KMS-11 (cell line): ENCODE data around the gene ARHGAP11A.

Experiments
- H2AFZ ChIP-seq: fragments of 200-600 bp; sonication (generic); 2 replicates; pipeline ENCODE4 v1.6.1; 2016; ENCODE audit warnings: antibody characterized with exemption, mixed run types, low read depth
- H3K27ac ChIP-seq: fragments of 200-600 bp; sonication (generic); 2 replicates; pipeline ENCODE4 v1.6.1; 2016; ENCODE audit warnings: mild to moderate bottlenecking, mixed run types
- H3K27me3 ChIP-seq: fragments of 200-600 bp; sonication (generic); 2 replicates; pipeline ENCODE4 v1.6.1; 2017; ENCODE audit warnings: mild to moderate bottlenecking, low read depth, mixed run types, moderate library complexity; ENCODE audit not compliant: insufficient read depth
- H3K36me3 ChIP-seq: fragments of 200-600 bp; sonication (generic); 2 replicates; pipeline ENCODE4 v1.6.1; 2017; ENCODE audit warnings: mild to moderate bottlenecking, mixed run types; ENCODE audit not compliant: insufficient read depth
- H3K4me1 ChIP-seq: fragments of 200-600 bp; sonication (generic); 2 replicates; pipeline ENCODE4 v1.6.1; 2016; ENCODE audit warnings: mild to moderate bottlenecking, low read depth, mixed run types; ENCODE audit not compliant: poor library complexity, severe bottlenecking
- H3K4me2 ChIP-seq: fragments of 200-600 bp; sonication (generic); 2 replicates; pipeline ENCODE4 v1.7.0; 2016; ENCODE audit warnings: mild to moderate bottlenecking, mixed run types
- H3K4me3 ChIP-seq: fragments of 200-600 bp; sonication (generic); IDR thresholded peaks from 2 replicates; pipeline ENCODE4 v1.6.1; 2017; ENCODE audit warnings: low read depth, low read length, mixed read lengths; ENCODE audit not compliant: insufficient read depth
- H3K79me2 ChIP-seq: fragments of 200-600 bp; sonication (generic); 2 replicates; pipeline ENCODE4 v1.6.1; 2016; ENCODE audit warnings: low read depth, mixed run types; ENCODE audit not compliant: insufficient read depth
- H3K9ac ChIP-seq: fragments of 200-600 bp; sonication (generic); 2 replicates; pipeline ENCODE4 v1.6.1; 2016; ENCODE audit warnings: mild to moderate bottlenecking, mixed run types
- H4K20me1 ChIP-seq: fragments of 200-600 bp; sonication (generic); 2 replicates; pipeline ENCODE4 v1.6.1; 2016; ENCODE audit warnings: mild to moderate bottlenecking, mixed run types; ENCODE audit not compliant: insufficient read depth
- TF ChIP-seq, protein P1 (sequence below): fragments of 200-600 bp; sonication (generic); conservative IDR thresholded peaks from 2 replicates; pipeline ENCODE4 v1.6.1; 2017; ENCODE audit warnings: low read depth, mild to moderate bottlenecking, antibody characterized with exemption, low read length, moderate library complexity, mixed read lengths

Gene ARHGAP11A

DNA sequence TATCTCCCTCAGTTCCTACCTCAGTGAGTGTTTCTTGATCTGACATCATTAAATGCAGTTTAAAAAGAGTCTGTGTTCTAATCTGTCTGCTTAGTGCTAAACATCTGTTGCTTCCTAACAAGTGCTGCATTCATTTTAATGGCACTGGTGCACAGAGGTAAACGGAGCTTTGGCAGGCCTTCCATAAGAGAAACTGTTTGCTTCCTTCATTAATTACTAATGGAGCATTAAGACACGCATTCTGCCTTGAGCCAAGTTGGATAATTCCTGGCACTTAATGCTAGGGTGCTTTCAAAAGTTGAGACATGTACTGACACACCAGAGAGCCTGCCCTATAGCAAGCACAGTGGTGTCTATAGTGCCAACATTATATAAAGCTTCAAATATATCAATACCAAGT is 60.9 kb downstream of the ARHGAP11A start:
- Histone ChIP-seq H3K4me3 (no peak overlapping the region), H2AFZ (no peak overlapping the region), H3K9ac (no peak overlapping the region), H3K79me2 (no peaks in the 10 kb centered on the region), H3K36me3 (no peaks in the 10 kb centered on the region), H4K20me1 (no peaks in the 10 kb centered on the region), H3K4me2 (no peak overlapping the region), H3K27me3 (no peaks in the 10 kb centered on the region), H3K27ac (no peak overlapping the region), H3K4me1 (no peaks in the 10 kb centered on the region)
- TF ChIP-seq, protein P1, sequence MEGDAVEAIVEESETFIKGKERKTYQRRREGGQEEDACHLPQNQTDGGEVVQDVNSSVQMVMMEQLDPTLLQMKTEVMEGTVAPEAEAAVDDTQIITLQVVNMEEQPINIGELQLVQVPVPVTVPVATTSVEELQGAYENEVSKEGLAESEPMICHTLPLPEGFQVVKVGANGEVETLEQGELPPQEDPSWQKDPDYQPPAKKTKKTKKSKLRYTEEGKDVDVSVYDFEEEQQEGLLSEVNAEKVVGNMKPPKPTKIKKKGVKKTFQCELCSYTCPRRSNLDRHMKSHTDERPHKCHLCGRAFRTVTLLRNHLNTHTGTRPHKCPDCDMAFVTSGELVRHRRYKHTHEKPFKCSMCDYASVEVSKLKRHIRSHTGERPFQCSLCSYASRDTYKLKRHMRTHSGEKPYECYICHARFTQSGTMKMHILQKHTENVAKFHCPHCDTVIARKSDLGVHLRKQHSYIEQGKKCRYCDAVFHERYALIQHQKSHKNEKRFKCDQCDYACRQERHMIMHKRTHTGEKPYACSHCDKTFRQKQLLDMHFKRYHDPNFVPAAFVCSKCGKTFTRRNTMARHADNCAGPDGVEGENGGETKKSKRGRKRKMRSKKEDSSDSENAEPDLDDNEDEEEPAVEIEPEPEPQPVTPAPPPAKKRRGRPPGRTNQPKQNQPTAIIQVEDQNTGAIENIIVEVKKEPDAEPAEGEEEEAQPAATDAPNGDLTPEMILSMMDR, result no peak

DNA sequence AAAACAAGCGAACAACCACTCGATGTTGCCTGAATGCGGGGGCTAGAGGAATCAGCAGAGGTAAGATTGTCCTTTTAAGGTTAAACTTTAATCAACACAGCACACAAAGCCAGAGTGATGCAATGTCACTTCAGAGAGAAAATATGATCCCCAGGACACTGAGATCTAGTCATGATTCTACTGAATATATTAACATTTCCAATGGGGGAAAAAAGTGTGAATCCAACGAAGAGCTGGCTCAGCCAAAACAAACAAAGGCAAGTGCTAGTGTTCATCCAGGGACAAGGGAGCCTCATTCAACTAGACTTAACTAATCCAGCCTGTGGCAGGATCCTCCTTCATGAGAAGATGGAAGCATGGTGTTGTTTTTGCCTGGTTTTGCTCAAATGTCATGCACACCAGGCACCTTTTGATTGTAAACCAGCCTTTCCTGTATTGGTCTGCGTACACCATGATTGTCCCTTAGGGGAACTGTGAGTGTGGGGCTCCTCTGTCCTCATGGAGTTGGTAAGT is 62.0 kb downstream of the ARHGAP11A start:
- Histone ChIP-seq H3K27me3 (no peaks in the 10 kb centered on the region), H3K9ac (no peak overlapping the region), H3K4me2 (no peak overlapping the region), H4K20me1 (no peaks in the 10 kb centered on the region), H3K4me3 (no peak overlapping the region), H3K79me2 (no peaks in the 10 kb centered on the region), H3K27ac (no peak overlapping the region), H3K4me1 (no peaks in the 10 kb centered on the region), H3K36me3 (no peaks in the 10 kb centered on the region), H2AFZ (no peak overlapping the region)
- TF ChIP-seq, protein P1, result no peak

DNA sequence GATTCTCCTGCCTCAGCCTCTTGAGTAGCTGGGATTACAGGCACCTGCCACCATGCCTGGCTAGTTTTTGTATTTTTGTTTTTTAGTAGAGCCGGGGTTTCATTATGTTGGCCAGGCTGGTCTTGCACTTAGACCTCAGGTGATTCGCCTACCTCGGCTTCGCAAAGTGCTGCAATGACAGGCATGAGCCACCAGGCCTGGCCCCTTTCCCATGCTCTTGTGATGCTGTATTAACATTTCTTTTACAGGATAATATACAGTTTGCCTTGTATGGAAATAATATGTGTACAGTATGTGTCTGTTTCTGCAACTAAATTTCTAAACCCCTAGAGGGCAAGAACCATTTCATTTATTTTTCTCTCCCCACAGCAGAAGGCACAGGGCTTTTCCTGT is 64.0 kb downstream of the ARHGAP11A start:
- Histone ChIP-seq H3K79me2 (no peaks in the 10 kb centered on the region), H3K27me3 (no peaks in the 10 kb centered on the region), H3K36me3 (no peaks in the 10 kb centered on the region), H4K20me1 (no peaks in the 10 kb centered on the region), H3K4me2 (no peak overlapping the region), H2AFZ (no peak overlapping the region), H3K9ac (no peak overlapping the region), H3K27ac (no peak overlapping the region), H3K4me1 (no peaks in the 10 kb centered on the region), H3K4me3 (no peak overlapping the region)
- TF ChIP-seq, protein P1, result no peak

DNA sequence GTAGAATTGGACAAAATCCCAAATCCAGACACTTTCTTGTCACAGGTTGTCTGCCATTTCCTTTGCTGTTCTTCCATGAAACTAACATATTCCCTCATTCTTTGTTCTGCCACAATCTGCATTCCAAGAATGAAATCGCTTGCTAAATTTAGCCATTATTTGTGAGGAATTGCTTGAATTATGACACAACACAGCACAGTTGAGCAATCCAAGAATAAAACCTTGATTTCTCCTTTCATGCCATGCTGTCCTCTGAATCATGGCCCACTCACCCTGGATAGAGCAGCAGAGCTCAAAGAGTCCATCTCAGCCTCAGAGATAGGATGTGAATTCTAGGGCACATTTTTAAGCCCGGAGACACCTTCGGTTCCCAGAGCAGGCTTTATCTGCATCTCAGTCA is 67.3 kb downstream of the ARHGAP11A start:
- no peak overlapping the region for H3K27ac ChIP-seq
- no peaks in the 10 kb centered on the region for H3K36me3 ChIP-seq
- no peak overlapping the region for H3K4me3 ChIP-seq
- no peaks in the 10 kb centered on the region for H3K27me3 ChIP-seq
- H4K20me1 ChIP-seq, result no peaks in the 10 kb centered on the region
- no peaks in the 10 kb centered on the region for H3K4me1 ChIP-seq
- H3K79me2 ChIP-seq, result no peaks in the 10 kb centered on the region
- no peak overlapping the region for H3K9ac ChIP-seq
- TF ChIP-seq, protein P1, result no peak
- no peak overlapping the region for H3K4me2 ChIP-seq
- no peak overlapping the region for H2AFZ ChIP-seq
